ENCODE measurements around the gene PPP1R26. TPM values are rescaled to one million over a fixed set of nuclear protein-coding genes. Genes with fewer than 3 reads are reported as not detected.

Gene PPP1R26
- total RNA-seq = 6.7 and 10.3 TPM in 2 replicates

GRCh38 chr9:135479469-135480052 is at the start of gene PPP1R26:
Gene PPP1R26, plus strand, starts transcription at chr9:135479782. Its CDS starts 4,729 bp downstream, at chr9:135484511.

DNA sequence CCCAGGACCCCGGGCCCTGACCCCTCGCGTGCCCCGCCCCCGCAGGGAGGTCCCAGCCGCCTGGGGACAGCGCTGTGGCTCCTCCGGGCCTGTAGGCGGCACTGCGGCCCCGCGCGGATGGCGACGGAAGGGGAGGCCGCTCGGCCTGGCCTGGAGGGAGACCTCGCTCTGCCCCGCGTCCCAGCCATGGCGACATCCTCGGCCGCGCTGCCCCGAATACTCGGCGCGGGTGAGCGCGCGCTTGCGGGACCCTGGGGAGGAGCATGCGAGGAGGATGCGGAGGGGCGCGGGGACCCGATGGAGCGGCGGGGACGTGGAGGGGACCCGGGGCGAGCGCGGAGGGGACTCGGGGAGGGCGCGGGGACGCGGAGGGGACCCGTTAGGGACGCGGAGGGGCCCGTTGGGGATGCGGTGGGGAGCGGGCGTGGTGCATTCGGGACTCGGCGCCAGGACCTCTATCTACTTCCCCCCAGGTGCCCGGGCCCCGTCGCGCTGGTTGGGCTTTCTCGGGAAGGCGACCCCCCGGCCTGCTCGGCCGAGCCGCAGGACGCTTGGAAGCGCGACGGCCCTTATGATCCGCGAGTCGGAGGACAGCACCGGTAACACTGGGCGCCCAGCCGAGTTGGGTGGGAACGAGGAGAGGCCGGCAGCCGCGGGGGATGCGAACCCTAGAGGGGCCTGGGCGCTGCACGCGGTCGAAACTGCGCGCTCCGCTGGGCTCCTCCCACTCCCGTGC is 21.1 kb downstream of the PPP1R26 start, which contains the start of gene MRPS2:
Gene MRPS2 (plus strand): TSS at position 158 of the 736 bp plus-strand sequence. CDS start 29 bp downstream, at position 187.

DNA sequence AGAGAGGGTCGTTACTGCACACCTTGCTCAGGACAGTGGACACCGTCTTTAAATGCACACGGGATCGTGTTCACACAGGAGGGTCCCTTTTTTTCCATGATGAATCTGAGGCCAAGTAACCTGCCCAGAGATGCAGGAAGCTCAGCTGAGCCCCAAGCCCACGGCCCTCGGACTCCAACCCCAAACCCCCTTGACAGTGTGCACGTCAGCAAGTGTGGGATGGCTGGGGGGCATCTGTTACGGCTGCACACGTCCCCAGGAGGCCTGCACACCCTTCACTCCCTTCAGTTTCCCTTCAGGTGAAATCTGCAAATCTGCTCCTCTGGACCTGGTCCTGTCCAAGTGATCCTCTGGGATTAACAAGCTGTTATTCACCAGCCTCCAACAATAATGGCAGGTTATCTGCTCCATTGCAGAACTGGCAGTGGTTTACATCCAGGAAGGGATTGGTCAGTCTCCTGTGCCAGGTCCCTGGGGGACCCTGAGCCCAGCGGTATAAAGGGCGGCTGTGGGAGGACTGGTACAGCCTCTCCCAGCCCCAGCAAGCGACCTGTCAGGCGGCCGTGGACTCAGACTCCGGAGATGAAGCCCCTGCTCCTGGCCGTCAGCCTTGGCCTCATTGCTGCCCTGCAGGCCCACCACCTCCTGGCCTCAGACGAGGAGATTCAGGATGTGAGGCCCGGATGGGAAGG is 41.5 kb downstream of the PPP1R26 start, which contains the start of gene LCN1:
Gene LCN1 (plus strand): TSS at position 525 of the 692 bp plus-strand sequence. CDS start 58 bp downstream, at position 583.

Other genes with a start within 250 kb of the PPP1R26 start
- 9.9 and 22.7 TPM in 2 replicates for gene MRPS2, start 20.9 kb downstream of the PPP1R26 start, total RNA-seq
- not detected in 2 replicates for gene LCN1, start 41.7 kb downstream of the PPP1R26 start, total RNA-seq
- gene OBP2A, start 66.3 kb downstream of the PPP1R26 start, total RNA-seq = not detected in 2 replicates
- gene PAEP, start 82.0 kb downstream of the PPP1R26 start, total RNA-seq = not detected in 2 replicates
- not detected in 2 replicates for gene GLT6D1, start 159.8 kb downstream of the PPP1R26 start, total RNA-seq
- not detected in 2 replicates for gene LCN9, start 183.5 kb downstream of the PPP1R26 start, total RNA-seq
- not detected in 2 replicates for gene SOHLH1, start 219.7 kb downstream of the PPP1R26 start, total RNA-seq
- not detected in 2 replicates for gene KCNT1, start 222.4 kb downstream of the PPP1R26 start, total RNA-seq

All from smooth muscle cell of trachea (primary cell).